Right atrium auricular region (tissue), 2 donors: ENCODE results near the gene ARG1. TPM values are rescaled to one million over a fixed set of nuclear protein-coding genes. Genes with fewer than 3 reads are reported as not detected.

Source experiments
- DNase-seq: peaks from one replicate; pipeline ENCODE4 v3.0.0-alpha.2; 2019; ENCODE audit warnings: low spot score
- H3K27ac ChIP-seq, 2 donors: fragments of 200-600 bp; sonication (generic); 1 replicate in 1 of 2; 2 replicates in 1 of 2; pipeline ENCODE4 v1.5.1; 2016 to 2019
- H3K27me3 ChIP-seq, 2 donors: fragments of 200-600 bp; sonication (generic); one replicate each; pipeline versions ENCODE4 v1.5.1 to v1.6.0; 2017 to 2019
- H3K36me3 ChIP-seq: fragments of 200-600 bp; sonication (generic); one replicate; pipeline ENCODE4 v1.5.1; 2016
- H3K4me1 ChIP-seq, 2 donors: fragments of 200-600 bp; sonication (generic); one replicate each; pipeline versions ENCODE4 v1.5.1 to v1.6.0; 2017 to 2019
- H3K4me3 ChIP-seq, 2 donors: fragments of 200-600 bp; sonication (generic); 1 replicate in 1 of 2; 2 replicates in 1 of 2; pipeline ENCODE4 v1.5.1; 2017 to 2019; ENCODE audit warnings: mild to moderate bottlenecking in 1 of 2, moderate library complexity in 1 of 2
- H3K9me3 ChIP-seq, 2 donors: fragments of 200-600 bp; sonication (generic); one replicate each; pipeline ENCODE4 v1.5.1; 2019
- CTCF ChIP-seq, 2 donors: fragments of 200-600 bp; sonication (generic); IDR thresholded peaks; one replicate each; pipeline ENCODE4 v1.5.1; 2019; ENCODE audit warnings: antibody characterized with exemption in 2 of 2
- total RNA-seq, 2 donors: library from RNA; depleted of rRNA; stranded (reverse); fragments of >200 nt; gene quantifications; one replicate each; pipeline ENCODE4 v1.1.0, GENCODE V29; 2016

Gene ARG1
- total RNA-seq, 2 donors from 2014 or later = 0.30 to 1.1 TPM

GRCh38 chr6:131574686-131575085 is 1.7 kb downstream of the ARG1 start:
- Histone ChIP-seq H3K27me3 (no peaks in the 10 kb centered on the region), H3K36me3 (peaks cover 5% of the 10 kb centered on the region), H3K27ac (no peak overlapping the region), H3K4me1 (no peaks in the 10 kb centered on the region), H3K9me3 (no peaks in the 10 kb centered on the region), H3K4me3 (no peak overlapping the region)
- DNase-seq = no peak
- TF ChIP-seq CTCF (IDR thresholded peaks at IDR 0.05) = no peak

- TF ChIP-seq CTCF (IDR thresholded peaks at IDR 0.05) = no peak
- Histone ChIP-seq H3K9me3 (no peaks in the 10 kb centered on the region), H3K27ac (no peak overlapping the region), H3K36me3 (peaks cover 5% of the 10 kb centered on the region), H3K4me1 (no peaks in the 10 kb centered on the region), H3K4me3 (no peak overlapping the region), H3K27me3 (no peaks in the 10 kb centered on the region)
- no peak for DNase-seq
Measured at GRCh38 chr6:131575834-131576478, 2.9 kb downstream of the ARG1 start.

GRCh38 chr6:131581523-131581922 is 8.5 kb downstream of the ARG1 start:
- H3K36me3 ChIP-seq = peaks cover 38% of the 10 kb centered on the region
- no peak for TF ChIP-seq CTCF (IDR thresholded peaks at IDR 0.05)
- no peaks in the 10 kb centered on the region for H3K4me1 ChIP-seq
- H3K27ac ChIP-seq = no peak overlapping the region
- no peak for DNase-seq
- H3K27me3 ChIP-seq = no peaks in the 10 kb centered on the region
- no peaks in the 10 kb centered on the region for H3K9me3 ChIP-seq
- no peak overlapping the region for H3K4me3 ChIP-seq

GRCh38 chr6:131586543-131586942 is 13.5 kb downstream of the ARG1 start:
- no peak for DNase-seq
- Histone ChIP-seq H3K9me3 (no peaks in the 10 kb centered on the region), H3K27ac (no peak overlapping the region), H3K4me3 (no peak overlapping the region), H3K4me1 (no peaks in the 10 kb centered on the region), H3K27me3 (no peaks in the 10 kb centered on the region), H3K36me3 (peaks cover 81% of the 10 kb centered on the region)
- no peak for TF ChIP-seq CTCF (IDR thresholded peaks at IDR 0.05)

- no peak for DNase-seq
- Histone ChIP-seq H3K27me3 (no peaks in the 10 kb centered on the region), H3K27ac (no peak overlapping the region), H3K9me3 (no peaks in the 10 kb centered on the region), H3K4me3 (no peak overlapping the region), H3K36me3 (peaks cover 86% of the 10 kb centered on the region), H3K4me1 (no peaks in the 10 kb centered on the region)
- TF ChIP-seq CTCF (IDR thresholded peaks at IDR 0.05) = no peak
Measured at GRCh38 chr6:131587909-131588308, 14.9 kb downstream of the ARG1 start.

GRCh38 chr6:131588643-131589042 is 15.6 kb downstream of the ARG1 start:
- Histone ChIP-seq H3K27me3 (no peaks in the 10 kb centered on the region), H3K36me3 (peaks cover 87% of the 10 kb centered on the region), H3K4me3 (no peak overlapping the region), H3K4me1 (no peaks in the 10 kb centered on the region), H3K9me3 (no peaks in the 10 kb centered on the region), H3K27ac (no peak overlapping the region)
- DNase-seq = no peak
- no peak for TF ChIP-seq CTCF (IDR thresholded peaks at IDR 0.05)
